Activated B cell treated with CpG ODN at 0.5 μM for 24 hours (primary cell): Measurements from ENCODE around the gene STX8. TPM values are rescaled to one million over a fixed set of nuclear protein-coding genes. Genes with fewer than 3 reads are reported as not detected.

Experiments used
- ATAC-seq: fragments of 200-7000 bp; cut with Tn5 transposase; one replicate; pipeline ENCODE4 v1.10.0; 2021; ENCODE audit warnings: low read depth, mild to moderate bottlenecking, moderate library complexity
- CTCF ChIA-PET: fragments of 350-600 bp; sonication (Branson Sonifier 250); formaldehyde crosslinking; loops from one replicate; lab custom pipeline; 2021; ENCODE audit warnings: antibody characterized with exemption; lab: Charles Lee
- POLR2A ChIA-PET: fragments of 350-600 bp; sonication (Branson Sonifier 250); formaldehyde crosslinking; loops from one replicate; lab custom pipeline; 2021; ENCODE audit warnings: antibody characterized with exemption; lab: Charles Lee
- DNase-seq: peaks from one replicate; pipeline ENCODE4 v3.0.0; 2022
- H3K27ac Mint-ChIP-seq: one replicate; pipeline ENCODE4 v1.8.0; 2020; ENCODE audit warnings: mixed read lengths
- H3K27me3 Mint-ChIP-seq: one replicate; pipeline ENCODE4 v1.8.0; 2021; ENCODE audit warnings: mixed read lengths
- H3K36me3 Mint-ChIP-seq: one replicate; pipeline ENCODE4 v1.8.0; 2021; ENCODE audit warnings: low read depth, mixed read lengths
- H3K4me1 Mint-ChIP-seq: one replicate; pipeline ENCODE4 v1.8.0; 2021; ENCODE audit warnings: mixed read lengths
- H3K4me3 Mint-ChIP-seq: one replicate; pipeline ENCODE4 v1.8.0; 2020; ENCODE audit warnings: mild to moderate bottlenecking, mixed read lengths
- H3K9me3 Mint-ChIP-seq: one replicate; pipeline ENCODE4 v1.8.0; 2020; ENCODE audit warnings: mixed read lengths
- CTCF ChIP-seq: fragments of 200-600 bp; IDR thresholded peaks from one replicate; pipeline ENCODE4 v1.8.0; 2022; ENCODE audit warnings: antibody characterized with exemption, mild to moderate bottlenecking
- intact Hi-C: fragments of 100-400 bp; cut with micrococcal nuclease; formaldehyde crosslinking; loops from one replicate; pipeline ENCODE4 v1.15.1; 2024
- total RNA-seq: library from RNA; stranded (reverse); gene quantifications from 2 replicates; pipeline ENCODE4 v1.2.3, GENCODE V29; 2022

Gene STX8
- total RNA-seq, 1 donor from 2014 or later = 66.9 TPM

- POLR2A ChIA-PET = no interaction called here
- TF ChIP-seq CTCF = no peak
- no peak for ATAC-seq
- CTCF ChIA-PET = no interaction called here
- Mint-ChIP-seq H3K27me3 (peaks cover 3% of the 10 kb centered on the region), H3K36me3 (peaks cover 10% of the 10 kb centered on the region), H3K4me3 (no peak overlapping the region), H3K9me3 (peaks cover 16% of the 10 kb centered on the region), H3K4me1 (no peaks in the 10 kb centered on the region), H3K27ac (no peak overlapping the region)
- intact Hi-C loops = no loop called here
- no peak for DNase-seq
Observed at GRCh38 chr17:9218064-9218635, 357.5 kb downstream of the STX8 start.

GRCh38 chr17:9217151-9218056 is 358.2 kb downstream of the STX8 start:
- peaks cover 10% of the 10 kb centered on the region for H3K36me3 Mint-ChIP-seq
- DNase-seq (no peak), ATAC-seq (no peak)
- H3K4me1 Mint-ChIP-seq = no peaks in the 10 kb centered on the region
- intact Hi-C loops = no loop called here
- H3K9me3 Mint-ChIP-seq = peaks cover 16% of the 10 kb centered on the region
- no peak overlapping the region for H3K4me3 Mint-ChIP-seq
- H3K27ac Mint-ChIP-seq = no peak overlapping the region
- POLR2A ChIA-PET = no interaction called here
- no peak for TF ChIP-seq CTCF
- H3K27me3 Mint-ChIP-seq = peaks cover 3% of the 10 kb centered on the region
- CTCF ChIA-PET = no interaction called here

GRCh38 chr17:9215465-9215864 is 360.2 kb downstream of the STX8 start:
- ChIA-PET POLR2A (no interaction called here), CTCF (no interaction called here)
- Mint-ChIP-seq H3K4me1 (no peaks in the 10 kb centered on the region), H3K36me3 (peaks cover 10% of the 10 kb centered on the region), H3K27ac (no peak overlapping the region), H3K27me3 (no peaks in the 10 kb centered on the region), H3K9me3 (peaks cover 16% of the 10 kb centered on the region), H3K4me3 (no peak overlapping the region)
- TF ChIP-seq CTCF = no peak
- intact Hi-C loops = no loop called here
- DNase-seq (no peak), ATAC-seq (no peak)

GRCh38 chr17:9213303-9213640 is 362.3 kb downstream of the STX8 start:
- intact Hi-C loops = no loop called here
- no peak for DNase-seq
- Mint-ChIP-seq H3K27me3 (no peaks in the 10 kb centered on the region), H3K36me3 (peaks cover 10% of the 10 kb centered on the region), H3K27ac (no peak overlapping the region), H3K9me3 (peaks cover 16% of the 10 kb centered on the region), H3K4me1 (no peaks in the 10 kb centered on the region), H3K4me3 (no peak overlapping the region)
- ATAC-seq = no peak
- no peak for TF ChIP-seq CTCF
- POLR2A ChIA-PET = no interaction called here
- CTCF ChIA-PET = no interaction called here
